Measurements from ENCODE around the gene OR2H1. TPM values are rescaled to one million over a fixed set of nuclear protein-coding genes. Genes with fewer than 3 reads are reported as not detected.

OR2H1 gene
- polyA plus RNA-seq, 1 donor from 2014 or later = not detected

DNA sequence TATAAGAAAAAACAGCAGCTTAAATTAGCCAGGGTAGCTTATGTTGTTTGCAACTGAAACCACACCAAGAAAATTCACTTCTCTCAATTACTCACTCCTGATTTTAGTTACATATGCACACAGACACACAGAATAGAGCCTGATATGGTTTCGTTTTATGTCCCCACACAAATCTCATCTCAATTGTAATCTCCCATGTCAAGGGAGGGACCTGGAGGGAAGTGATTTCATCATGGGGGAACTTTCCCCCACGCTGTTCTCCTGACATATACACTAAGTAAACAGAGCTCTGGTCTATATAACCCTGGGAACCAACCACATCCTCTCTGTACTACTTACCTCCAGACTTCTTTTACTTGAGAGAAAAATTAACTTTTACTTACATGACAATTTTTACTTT lies 32.4 kb upstream of the OR2H1 start:
- no peak overlapping the region for H3K4me2 ChIP-seq (ENCODE audit: low read length)
- no peak overlapping the region for H2AFZ ChIP-seq (ENCODE audit: low read depth, low read length)
- H3K9me2 ChIP-seq (ENCODE audit: insufficient read depth, low read length) = no peaks in the 10 kb centered on the region
- no peaks in the 10 kb centered on the region for H3K36me3 ChIP-seq (ENCODE audit: insufficient read depth, low read length)
- H4K20me1 ChIP-seq (ENCODE audit: insufficient read depth) = no peaks in the 10 kb centered on the region
- H3K9me3 ChIP-seq (ENCODE audit: low read length) = no peaks in the 10 kb centered on the region
- no peaks in the 10 kb centered on the region for H3K27me3 ChIP-seq (ENCODE audit: insufficient read depth, low read depth, low read length)
- H3K9ac ChIP-seq (ENCODE audit: low read length) = no peak overlapping the region
- no peak overlapping the region for H3K4me3 ChIP-seq (ENCODE audit: low read length)
- TF ChIP-seq, protein P1, sequence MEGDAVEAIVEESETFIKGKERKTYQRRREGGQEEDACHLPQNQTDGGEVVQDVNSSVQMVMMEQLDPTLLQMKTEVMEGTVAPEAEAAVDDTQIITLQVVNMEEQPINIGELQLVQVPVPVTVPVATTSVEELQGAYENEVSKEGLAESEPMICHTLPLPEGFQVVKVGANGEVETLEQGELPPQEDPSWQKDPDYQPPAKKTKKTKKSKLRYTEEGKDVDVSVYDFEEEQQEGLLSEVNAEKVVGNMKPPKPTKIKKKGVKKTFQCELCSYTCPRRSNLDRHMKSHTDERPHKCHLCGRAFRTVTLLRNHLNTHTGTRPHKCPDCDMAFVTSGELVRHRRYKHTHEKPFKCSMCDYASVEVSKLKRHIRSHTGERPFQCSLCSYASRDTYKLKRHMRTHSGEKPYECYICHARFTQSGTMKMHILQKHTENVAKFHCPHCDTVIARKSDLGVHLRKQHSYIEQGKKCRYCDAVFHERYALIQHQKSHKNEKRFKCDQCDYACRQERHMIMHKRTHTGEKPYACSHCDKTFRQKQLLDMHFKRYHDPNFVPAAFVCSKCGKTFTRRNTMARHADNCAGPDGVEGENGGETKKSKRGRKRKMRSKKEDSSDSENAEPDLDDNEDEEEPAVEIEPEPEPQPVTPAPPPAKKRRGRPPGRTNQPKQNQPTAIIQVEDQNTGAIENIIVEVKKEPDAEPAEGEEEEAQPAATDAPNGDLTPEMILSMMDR (IDR thresholded peaks at IDR 0.05; ENCODE audit: poor library complexity, severe bottlenecking) = no peak
- no peak for TF ChIP-seq EZH2 (IDR thresholded peaks at IDR 0.05; ENCODE audit: borderline replicate concordance, insufficient read depth, low read length, poor library complexity, severe bottlenecking)
- no peak for TF ChIP-seq RAD21 (conservative IDR thresholded peaks at IDR 0.05)
- TF ChIP-seq MXI1 (conservative IDR thresholded peaks at IDR 0.05; ENCODE audit: poor library complexity, severe bottlenecking) = no peak
- no peak for TF ChIP-seq SMC3 (conservative IDR thresholded peaks at IDR 0.05; ENCODE audit: poor library complexity)
- TF ChIP-seq TAF1 (IDR thresholded peaks at IDR 0.05; ENCODE audit: low read depth) = no peak
- TF ChIP-seq, protein P2, sequence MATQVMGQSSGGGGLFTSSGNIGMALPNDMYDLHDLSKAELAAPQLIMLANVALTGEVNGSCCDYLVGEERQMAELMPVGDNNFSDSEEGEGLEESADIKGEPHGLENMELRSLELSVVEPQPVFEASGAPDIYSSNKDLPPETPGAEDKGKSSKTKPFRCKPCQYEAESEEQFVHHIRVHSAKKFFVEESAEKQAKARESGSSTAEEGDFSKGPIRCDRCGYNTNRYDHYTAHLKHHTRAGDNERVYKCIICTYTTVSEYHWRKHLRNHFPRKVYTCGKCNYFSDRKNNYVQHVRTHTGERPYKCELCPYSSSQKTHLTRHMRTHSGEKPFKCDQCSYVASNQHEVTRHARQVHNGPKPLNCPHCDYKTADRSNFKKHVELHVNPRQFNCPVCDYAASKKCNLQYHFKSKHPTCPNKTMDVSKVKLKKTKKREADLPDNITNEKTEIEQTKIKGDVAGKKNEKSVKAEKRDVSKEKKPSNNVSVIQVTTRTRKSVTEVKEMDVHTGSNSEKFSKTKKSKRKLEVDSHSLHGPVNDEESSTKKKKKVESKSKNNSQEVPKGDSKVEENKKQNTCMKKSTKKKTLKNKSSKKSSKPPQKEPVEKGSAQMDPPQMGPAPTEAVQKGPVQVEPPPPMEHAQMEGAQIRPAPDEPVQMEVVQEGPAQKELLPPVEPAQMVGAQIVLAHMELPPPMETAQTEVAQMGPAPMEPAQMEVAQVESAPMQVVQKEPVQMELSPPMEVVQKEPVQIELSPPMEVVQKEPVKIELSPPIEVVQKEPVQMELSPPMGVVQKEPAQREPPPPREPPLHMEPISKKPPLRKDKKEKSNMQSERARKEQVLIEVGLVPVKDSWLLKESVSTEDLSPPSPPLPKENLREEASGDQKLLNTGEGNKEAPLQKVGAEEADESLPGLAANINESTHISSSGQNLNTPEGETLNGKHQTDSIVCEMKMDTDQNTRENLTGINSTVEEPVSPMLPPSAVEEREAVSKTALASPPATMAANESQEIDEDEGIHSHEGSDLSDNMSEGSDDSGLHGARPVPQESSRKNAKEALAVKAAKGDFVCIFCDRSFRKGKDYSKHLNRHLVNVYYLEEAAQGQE (IDR thresholded peaks at IDR 0.05; ENCODE audit: borderline replicate concordance) = no peak
- TF ChIP-seq EP300 (conservative IDR thresholded peaks at IDR 0.05; ENCODE audit: poor library complexity, severe bottlenecking) = no peak
- TF ChIP-seq POLR2AphosphoS5 (IDR thresholded peaks at IDR 0.05) = no peak
- no peaks in the 10 kb centered on the region for H3K79me2 ChIP-seq (replicated peaks; ENCODE audit: insufficient read depth, low read length)
- H3K27ac ChIP-seq (ENCODE audit: low read length) = no peak overlapping the region
- H3F3A ChIP-seq (ENCODE audit: insufficient read depth, low read length, poor library complexity, severe bottlenecking) = no peaks in the 10 kb centered on the region

DNA sequence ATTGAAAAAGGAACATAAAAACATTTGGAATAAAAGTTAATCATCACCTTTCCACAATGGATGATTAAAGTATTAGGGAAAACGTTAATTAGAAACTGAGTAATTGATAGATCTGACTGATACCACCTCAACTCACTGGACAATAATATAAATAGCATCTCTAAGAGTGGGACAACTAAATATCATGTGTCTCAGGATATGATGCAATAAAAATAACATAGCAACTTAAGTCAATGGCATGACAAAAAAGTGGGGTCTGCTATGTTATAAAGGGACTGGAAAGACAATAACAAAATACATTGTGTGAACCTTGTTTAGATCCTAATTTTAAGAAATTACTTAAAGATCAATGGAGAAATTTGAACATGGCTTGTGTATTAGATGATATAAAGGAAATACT lies 31.9 kb upstream of the OR2H1 start:
- Histone ChIP-seq H3K27ac (ENCODE audit: low read length) (no peak overlapping the region), H3K9me3 (ENCODE audit: low read length) (no peaks in the 10 kb centered on the region), H3K9me2 (ENCODE audit: insufficient read depth, low read length) (no peaks in the 10 kb centered on the region), H3K79me2 (replicated peaks; ENCODE audit: insufficient read depth, low read length) (no peaks in the 10 kb centered on the region), H3K27me3 (ENCODE audit: insufficient read depth, low read depth, low read length) (no peaks in the 10 kb centered on the region), H3K4me2 (ENCODE audit: low read length) (no peak overlapping the region), H4K20me1 (ENCODE audit: insufficient read depth) (no peaks in the 10 kb centered on the region), H3F3A (ENCODE audit: insufficient read depth, low read length, poor library complexity, severe bottlenecking) (no peaks in the 10 kb centered on the region), H3K4me3 (ENCODE audit: low read length) (no peak overlapping the region), H2AFZ (ENCODE audit: low read depth, low read length) (no peak overlapping the region), H3K9ac (ENCODE audit: low read length) (no peak overlapping the region), H3K36me3 (ENCODE audit: insufficient read depth, low read length) (no peaks in the 10 kb centered on the region)
- TF ChIP-seq SMC3 (conservative IDR thresholded peaks at IDR 0.05; ENCODE audit: poor library complexity) (no peak), RAD21 (conservative IDR thresholded peaks at IDR 0.05) (no peak), EZH2 (IDR thresholded peaks at IDR 0.05; ENCODE audit: borderline replicate concordance, insufficient read depth, low read length, poor library complexity, severe bottlenecking) (no peak), TAF1 (IDR thresholded peaks at IDR 0.05; ENCODE audit: low read depth) (no peak), MXI1 (conservative IDR thresholded peaks at IDR 0.05; ENCODE audit: poor library complexity, severe bottlenecking) (no peak), POLR2AphosphoS5 (IDR thresholded peaks at IDR 0.05) (no peak), EP300 (conservative IDR thresholded peaks at IDR 0.05; ENCODE audit: poor library complexity, severe bottlenecking) (no peak)
- TF ChIP-seq, protein P2 (IDR thresholded peaks at IDR 0.05; ENCODE audit: borderline replicate concordance) = no peak
- TF ChIP-seq, protein P1 (IDR thresholded peaks at IDR 0.05; ENCODE audit: poor library complexity, severe bottlenecking) = no peak
